Measurements from ENCODE around the gene COL5A1.

The COL5A1 gene

GRCh38 chr9:134678666-134679443, 37.3 kb downstream of the COL5A1 start:
- Histone ChIP-seq H3K27ac (replicated peaks) (no peak overlapping the region), H3K27me3 (ENCODE audit: insufficient read depth, poor library complexity, severe bottlenecking) (no peaks in the 10 kb centered on the region), H3K4me3 (replicated peaks; ENCODE audit: insufficient read depth, low read length) (no peak overlapping the region)
- TF ChIP-seq POLR2AphosphoS5 (IDR thresholded peaks at IDR 0.05; ENCODE audit: low read depth): no peak
- TF ChIP-seq REST (IDR thresholded peaks at IDR 0.05; ENCODE audit: insufficient replicate concordance, low read depth): no peak
- TF ChIP-seq CTCF (IDR thresholded peaks at IDR 0.05; ENCODE audit: insufficient read depth, low read length): no peak
- no peak for TF ChIP-seq GABPA (IDR thresholded peaks at IDR 0.05; ENCODE audit: low read depth)
- no peak for TF ChIP-seq SPI1 (IDR thresholded peaks at IDR 0.05; ENCODE audit: borderline replicate concordance, low read depth)
- DNase-seq (ENCODE audit: low read depth in 1 of 2, low spot score in 1 of 2): no peak

GRCh38 chr9:134679616-134680392, 38.2 kb downstream of the COL5A1 start:
- no peak for TF ChIP-seq SPI1 (IDR thresholded peaks at IDR 0.05; ENCODE audit: borderline replicate concordance, low read depth)
- TF ChIP-seq CTCF (IDR thresholded peaks at IDR 0.05; ENCODE audit: insufficient read depth, low read length): no peak
- TF ChIP-seq POLR2AphosphoS5 (IDR thresholded peaks at IDR 0.05; ENCODE audit: low read depth): no peak
- TF ChIP-seq GABPA (IDR thresholded peaks at IDR 0.05; ENCODE audit: low read depth): no peak
- no peak for TF ChIP-seq REST (IDR thresholded peaks at IDR 0.05; ENCODE audit: insufficient replicate concordance, low read depth)
- Histone ChIP-seq H3K4me3 (replicated peaks; ENCODE audit: insufficient read depth, low read length) (no peak overlapping the region), H3K27me3 (ENCODE audit: insufficient read depth, poor library complexity, severe bottlenecking) (no peaks in the 10 kb centered on the region), H3K27ac (replicated peaks) (no peak overlapping the region)
- no peak for DNase-seq (ENCODE audit: low read depth in 1 of 2, low spot score in 1 of 2)

- Histone ChIP-seq H3K4me3 (replicated peaks; ENCODE audit: insufficient read depth, low read length) (no peak overlapping the region), H3K27ac (replicated peaks) (no peak overlapping the region), H3K27me3 (ENCODE audit: insufficient read depth, poor library complexity, severe bottlenecking) (no peaks in the 10 kb centered on the region)
- DNase-seq (ENCODE audit: low read depth in 1 of 2, low spot score in 1 of 2): no peak
- TF ChIP-seq POLR2AphosphoS5 (IDR thresholded peaks at IDR 0.05; ENCODE audit: low read depth) (no peak), GABPA (IDR thresholded peaks at IDR 0.05; ENCODE audit: low read depth) (no peak), SPI1 (IDR thresholded peaks at IDR 0.05; ENCODE audit: borderline replicate concordance, low read depth) (no peak), CTCF (IDR thresholded peaks at IDR 0.05; ENCODE audit: insufficient read depth, low read length) (no peak)
Observed at GRCh38 chr9:134680393-134681060, 38.9 kb downstream of the COL5A1 start.

All from HL-60 (cell line).